ENCODE results near the gene ACSM6.

The ACSM6 gene

DNA sequence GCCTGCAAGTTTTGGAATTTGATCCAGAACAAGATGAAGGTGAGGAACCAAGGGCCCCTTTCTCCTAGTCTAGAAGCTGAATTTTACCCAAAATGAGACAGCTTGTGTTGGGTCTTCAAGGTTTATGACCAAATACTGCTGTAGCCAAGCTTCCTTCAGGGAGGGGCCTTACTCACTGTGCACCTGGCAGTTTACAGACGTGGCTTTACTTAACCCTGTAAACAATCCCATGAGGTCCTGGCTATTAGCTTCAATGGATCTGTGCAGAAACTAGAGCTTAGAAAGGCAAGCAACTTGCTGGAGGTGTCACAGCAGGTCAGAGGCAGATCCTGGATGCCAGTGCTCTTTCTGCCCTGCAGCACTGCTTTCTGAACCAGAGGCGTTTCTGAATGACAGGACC is 50.1 kb downstream of the ACSM6 start:
- DNase-seq, result no peak

DNA sequence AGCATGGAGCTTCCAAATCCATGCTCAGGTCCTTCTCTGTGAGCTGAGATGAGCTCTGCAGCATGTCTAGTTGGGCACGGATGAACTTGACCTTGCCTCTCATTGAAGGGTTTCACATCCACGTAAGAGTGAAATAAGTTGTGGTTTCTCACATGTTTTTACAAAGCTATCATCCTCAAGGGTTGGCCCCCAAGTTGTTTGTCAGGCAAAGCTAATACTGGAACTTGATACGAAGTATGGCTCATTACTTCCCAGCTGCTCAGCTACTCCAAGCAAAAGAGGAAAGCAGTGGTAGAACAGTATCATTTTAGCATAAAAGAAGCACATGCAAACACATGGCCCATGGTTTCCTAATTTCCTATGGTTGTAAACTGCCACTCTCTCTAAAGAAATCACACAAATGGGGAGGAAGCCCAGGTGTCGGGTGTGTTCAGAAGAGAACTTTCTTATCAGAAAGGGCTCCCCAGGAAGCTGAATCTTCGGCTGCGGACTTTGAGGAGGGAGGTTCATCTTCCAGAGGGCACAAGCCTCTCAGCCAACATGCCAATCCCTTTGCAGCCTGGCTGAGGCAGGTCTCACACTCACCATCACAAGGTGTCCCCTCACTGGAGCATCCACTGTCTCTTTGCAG is 51.5 kb downstream of the ACSM6 start:
- no peak for DNase-seq

DNA sequence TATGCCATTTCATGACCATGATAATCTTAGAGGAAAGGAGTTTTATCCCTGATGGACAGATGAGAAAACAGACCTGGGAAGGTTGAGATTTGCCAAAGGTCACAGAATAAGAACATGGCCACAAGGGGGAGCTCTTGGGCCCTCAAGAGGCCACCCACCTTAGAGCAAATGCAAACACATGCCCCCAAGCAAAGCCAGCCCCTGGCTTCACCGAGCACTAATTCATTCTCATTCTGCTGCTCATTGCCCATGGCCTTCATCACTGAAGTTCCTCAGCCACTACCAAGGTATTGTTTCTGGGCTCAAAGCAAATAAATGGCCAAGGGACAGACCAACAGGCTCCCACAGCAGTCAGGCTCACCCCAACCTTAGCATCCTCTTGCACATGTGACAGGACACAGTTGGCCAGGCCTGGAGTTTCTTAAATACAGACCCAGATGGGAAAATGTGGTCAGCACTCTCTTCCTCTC is 52.6 kb downstream of the ACSM6 start:
- DNase-seq, result peak in 27 of 56 donors; percentile 2 to 69 (median 14)

GRCh38 chr10:95247200-95247880 is 53.3 kb downstream of the ACSM6 start:
- DNase-seq, result no peak

- DNase-seq, result no peak
These were observed 54.0 kb downstream of the ACSM6 start for GRCh38 chr10:95247881-95248583.

DNA sequence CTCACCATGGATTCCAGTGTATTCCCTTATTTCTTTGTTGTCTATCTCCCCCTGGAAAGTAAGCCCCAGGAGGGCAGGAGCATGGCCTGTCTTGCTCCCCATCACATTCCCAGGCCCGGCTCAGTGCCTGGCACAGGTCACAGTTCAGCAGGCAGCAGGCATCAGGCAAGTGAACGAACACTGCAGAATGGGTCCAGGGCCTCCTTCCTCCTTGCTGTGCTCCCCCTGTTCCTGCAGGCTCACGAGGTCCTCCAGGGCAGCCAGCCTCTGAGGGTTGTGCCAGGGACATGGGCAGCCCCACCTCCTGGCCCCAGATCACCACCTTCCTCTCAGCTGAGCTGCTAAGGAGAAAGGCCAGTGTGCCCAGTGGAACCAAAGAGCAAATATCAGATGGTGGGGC is 55.0 kb downstream of the ACSM6 start:
- peak in 1 of 56 donors; percentile 5 for DNase-seq

- DNase-seq, result no peak
These were observed 55.4 kb downstream of the ACSM6 start for GRCh38 chr10:95249467-95249866.

GRCh38 chr10:95250856-95251255 is 56.8 kb downstream of the ACSM6 start:
- no peak for DNase-seq

DNA sequence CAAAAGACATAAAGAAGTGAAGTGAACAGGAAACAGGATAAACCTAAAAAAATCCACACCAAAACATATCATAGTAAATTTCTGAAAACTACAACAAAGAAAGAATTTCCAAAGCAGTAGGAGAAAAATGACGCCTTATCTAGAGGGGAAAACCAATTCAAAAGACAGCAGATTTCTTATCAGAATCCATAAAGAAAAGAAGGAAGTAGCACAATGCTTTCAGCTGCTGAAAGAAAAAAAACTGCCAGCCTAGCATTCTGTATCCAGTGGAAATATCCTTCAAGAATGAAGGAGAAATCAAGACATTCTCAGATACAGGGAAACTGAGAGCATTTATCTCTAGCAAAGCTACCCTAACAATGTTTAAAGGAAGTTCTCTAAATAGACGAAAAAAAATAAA is 59.0 kb downstream of the ACSM6 start:
- DNase-seq, result no peak

DNA sequence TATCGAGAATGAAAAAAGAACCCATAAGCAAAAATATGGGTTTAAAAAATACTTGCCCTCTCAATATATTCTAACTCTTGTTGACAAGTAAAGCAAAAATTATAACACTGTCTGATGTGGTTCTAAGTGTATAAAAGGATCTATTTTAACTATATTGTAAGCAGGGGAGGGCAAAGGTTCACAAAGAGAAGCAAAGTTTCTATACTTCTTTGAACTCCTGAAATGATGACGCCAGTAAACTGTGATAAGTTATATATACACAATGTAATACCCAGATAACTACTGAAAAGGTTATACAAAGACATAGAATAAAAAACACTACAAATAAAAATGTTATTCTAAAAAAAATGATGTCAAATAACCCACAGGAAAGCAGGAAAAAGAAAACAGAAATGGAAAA is 59.6 kb downstream of the ACSM6 start:
- DNase-seq, result no peak

- DNase-seq, result no peak
These were observed 60.6 kb downstream of the ACSM6 start for GRCh38 chr10:95254629-95255028.

- DNase-seq, result no peak
These were observed 62.2 kb downstream of the ACSM6 start for GRCh38 chr10:95256268-95256667.

GRCh38 chr10:95257849-95258248 is 63.8 kb downstream of the ACSM6 start:
- DNase-seq, result no peak

GRCh38 chr10:95260397-95260881 is 66.4 kb downstream of the ACSM6 start:
- no peak for DNase-seq

DNA sequence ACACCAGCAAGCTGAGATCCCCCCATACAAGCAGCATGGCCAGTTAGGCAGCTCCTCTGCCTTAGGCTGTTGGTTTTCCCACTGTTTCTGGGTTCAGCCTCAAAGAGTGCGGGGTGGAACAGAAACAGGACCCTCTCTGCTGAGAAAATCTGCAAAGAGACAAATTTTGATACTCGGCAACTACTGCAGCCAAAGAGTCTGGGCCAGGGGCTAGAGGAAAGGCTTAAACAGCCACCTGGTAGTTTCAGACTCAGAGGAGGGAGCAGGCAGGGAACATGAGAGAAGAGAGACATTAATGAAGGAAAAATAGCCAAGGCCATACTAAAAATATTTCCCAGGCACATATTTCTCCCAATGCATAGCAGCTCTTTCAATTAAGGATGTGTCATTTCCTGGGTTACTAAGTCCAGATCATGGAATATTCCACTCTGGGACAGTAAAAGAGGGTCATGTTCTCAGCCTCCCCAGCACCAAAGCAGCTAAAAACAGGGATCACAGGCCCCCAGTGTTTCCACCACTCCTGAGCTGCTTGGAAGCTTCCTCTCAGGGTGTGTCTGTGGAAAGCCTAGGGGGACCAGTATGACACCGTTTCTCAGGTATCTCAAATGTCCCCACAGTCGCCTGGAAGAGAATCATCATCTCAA is 67.0 kb downstream of the ACSM6 start:
- DNase-seq, result no peak

GRCh38 chr10:95261926-95262325 is 67.9 kb downstream of the ACSM6 start:
- no peak for DNase-seq

DNA sequence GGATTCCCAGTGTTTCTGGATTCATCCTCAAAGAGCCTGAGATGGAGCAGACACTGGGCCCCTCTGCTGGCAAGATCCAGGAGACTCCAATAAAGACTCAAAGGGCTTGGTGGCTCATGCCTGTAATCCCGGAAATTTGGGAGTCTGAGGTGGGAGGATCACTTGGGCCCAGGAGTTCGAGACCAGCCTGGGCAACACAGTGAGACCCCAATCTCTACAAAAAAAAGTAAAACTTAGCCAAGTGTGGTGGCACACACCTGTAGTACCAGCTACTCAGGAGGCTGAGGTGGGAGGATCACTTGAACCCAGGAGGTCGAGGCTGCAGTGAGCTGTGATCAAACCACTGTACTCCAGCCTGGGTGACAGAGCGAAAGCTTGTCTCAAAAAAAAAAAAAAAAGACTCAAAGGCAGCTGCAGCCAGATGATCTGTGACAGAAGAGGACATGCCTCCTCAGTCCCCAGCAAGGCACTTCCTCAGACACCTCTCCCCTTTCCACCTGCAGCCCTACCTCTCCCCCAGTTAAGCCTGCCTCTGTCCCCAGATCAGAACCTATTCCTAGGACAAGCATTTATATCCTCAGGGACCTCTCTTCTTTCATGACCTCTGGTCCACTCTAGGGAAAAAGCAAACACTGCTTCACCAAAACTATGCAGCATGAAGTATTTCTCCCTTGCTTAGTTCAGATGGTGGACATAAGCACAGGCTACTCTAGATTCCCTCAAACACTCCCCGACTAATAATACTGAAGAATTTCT is 68.9 kb downstream of the ACSM6 start:
- no peak for DNase-seq

DNA sequence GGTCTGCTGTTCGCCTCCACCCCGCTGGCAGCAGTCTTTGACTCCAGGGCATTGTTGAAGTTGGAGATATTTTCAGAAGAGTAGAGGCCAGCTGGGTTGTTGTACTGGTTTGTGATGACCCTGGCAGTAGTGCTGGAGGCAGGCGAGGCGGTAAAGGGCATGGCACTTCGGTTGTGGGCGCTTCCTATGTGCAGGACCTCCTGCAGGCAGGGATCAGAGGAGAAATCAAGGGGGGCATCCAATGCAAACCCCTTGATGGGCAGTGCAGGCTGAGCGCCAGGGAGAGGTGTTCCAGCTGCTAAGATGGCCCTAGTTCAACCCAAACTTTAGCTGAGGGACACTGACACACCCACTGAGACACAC is 69.8 kb downstream of the ACSM6 start:
- DNase-seq, result no peak

DNA sequence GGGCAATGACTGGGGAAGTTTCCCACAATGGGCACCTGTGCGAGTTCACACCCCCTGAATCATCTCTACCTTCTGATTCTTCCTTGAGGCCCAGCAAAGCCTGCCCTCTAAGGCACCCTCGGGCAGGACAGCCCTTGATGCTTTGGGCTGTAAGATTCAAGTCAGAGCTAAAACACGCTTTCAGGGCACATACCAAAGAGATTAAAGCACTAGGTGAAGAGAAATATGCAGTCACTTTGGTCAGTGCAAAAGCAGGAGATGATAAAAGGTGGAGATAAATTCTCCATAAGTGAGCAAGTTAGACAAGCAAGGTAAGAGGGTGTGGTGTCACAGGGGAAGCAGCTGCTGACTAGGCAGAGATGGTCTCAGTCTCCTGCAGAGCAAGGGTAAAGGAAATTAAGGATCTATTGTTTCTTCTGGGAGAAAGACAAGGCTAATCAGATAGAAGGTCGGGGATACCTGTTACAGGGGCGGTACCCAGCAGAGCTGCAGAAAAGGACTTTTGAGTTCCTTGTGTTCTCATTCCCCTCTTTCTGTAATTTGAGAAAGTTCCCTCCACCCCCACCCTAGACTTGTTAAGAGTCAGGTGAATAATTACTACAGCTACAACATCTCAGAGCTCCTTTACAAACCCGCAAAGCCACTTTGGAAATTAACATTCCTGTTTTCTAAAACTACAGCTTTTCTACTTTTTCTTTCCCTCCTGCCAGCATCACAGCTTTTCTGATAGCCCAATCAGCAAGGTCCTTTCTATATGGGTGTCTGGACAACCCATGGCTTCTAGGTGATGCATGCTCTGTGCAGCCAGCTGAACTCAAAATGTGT is 70.4 kb downstream of the ACSM6 start:
- DNase-seq, result no peak

DNA sequence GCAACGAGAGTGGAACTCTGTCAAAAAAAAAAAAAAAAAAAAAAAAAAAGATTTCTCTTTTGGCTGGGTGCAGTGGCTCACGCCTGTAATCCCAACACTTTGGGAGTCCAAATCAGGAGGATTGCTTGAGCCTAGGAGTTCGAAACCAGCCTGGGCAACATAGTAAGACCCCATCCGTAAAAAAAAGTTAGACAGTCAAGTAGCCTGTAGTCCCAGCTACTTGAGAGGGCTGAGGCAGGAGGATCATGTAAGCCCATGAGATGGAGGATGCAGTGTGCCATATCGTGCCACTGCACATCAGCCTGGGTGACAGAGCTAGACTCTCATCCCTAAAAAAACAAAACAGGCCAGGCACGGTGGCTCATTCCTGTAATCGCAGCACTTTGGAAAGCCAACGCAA is 71.5 kb downstream of the ACSM6 start:
- no peak for DNase-seq

All from nucleus accumbens (tissue), 56 donors.